Mucosa of gallbladder (tissue), 1 donor: Measurements from ENCODE around the gene HSD17B4. TPM values are rescaled to one million over a fixed set of nuclear protein-coding genes. Genes with fewer than 3 reads are reported as not detected.

Experiments
- total RNA-seq: library from RNA; stranded (reverse); gene quantifications from one replicate; pipeline ENCODE4 v1.2.1, GENCODE V29; 2021
- donor health status: DM: no; HTN: no; CAD: no.

HSD17B4 gene
- total RNA-seq, 1 donor from 2014 or later = 379 TPM

Other genes starting within 250 kb of the HSD17B4 start
- gene TNFAIP8, start 96.5 kb upstream of the HSD17B4 start, total RNA-seq = 17.1 TPM
- not detected for gene FAM170A, start 177.1 kb downstream of the HSD17B4 start, total RNA-seq